ENCODE data around the gene NR2F1. TPM values are rescaled to one million over a fixed set of nuclear protein-coding genes. Genes with fewer than 3 reads are reported as not detected.

NR2F1 gene
- total RNA-seq, 1 experiment from 2014 or later = 1.4 TPM

GRCh38 chr5:93608855-93609254 is 25.8 kb downstream of the NR2F1 start:
- POLR2A ChIA-PET = interaction anchor here (0.6 to 0.8 kb wide), 2 partner anchors 11 to 290 kb away, joined by 3 read pairs; no protein-coding TSS in a partner anchor

GRCh38 chr5:93609762-93610161 is 26.7 kb downstream of the NR2F1 start:
- Mint-ChIP-seq H3K4me3 (ENCODE audit: unreplicated experiment) (no peak overlapping the region), H3K9me3 (ENCODE audit: unreplicated experiment) (no peaks in the 10 kb centered on the region), H3K27ac (ENCODE audit: low read depth, unreplicated experiment) (no peak overlapping the region), H3K4me1 (ENCODE audit: insufficient read depth, unreplicated experiment) (peaks cover 10% of the 10 kb centered on the region), H3K36me3 (ENCODE audit: insufficient read depth, unreplicated experiment) (no peaks in the 10 kb centered on the region), H3K27me3 (ENCODE audit: insufficient read depth, unreplicated experiment) (peaks cover 93% of the 10 kb centered on the region)
- intact Hi-C loops (cut with micrococcal nuclease) = loop anchor here (2.0 to 10.0 kb wide), 2 partner anchors 179 to 1245 kb away; no protein-coding TSS in a partner anchor
- no peak for TF ChIP-seq CTCF (IDR thresholded peaks at IDR 0.05; ENCODE audit: unreplicated experiment)
- DNase-seq (ENCODE audit: unreplicated experiment) = no peak
- CTCF ChIA-PET = interaction anchor here (3.1 to 4.4 kb wide), 3 partner anchors 12 to 191 kb away, joined by 18 to 50 read pairs (median 36); no protein-coding TSS in a partner anchor
- POLR2A ChIA-PET = no interaction called here
- BruUV-seq (replicated peaks) = no TSS peak

More at GRCh38 chr5:93608855-93609254, 25.8 kb downstream of the NR2F1 start:
- DNase-seq (ENCODE audit: unreplicated experiment) = no peak
- Mint-ChIP-seq H3K9me3 (ENCODE audit: unreplicated experiment) (no peaks in the 10 kb centered on the region), H3K36me3 (ENCODE audit: insufficient read depth, unreplicated experiment) (no peaks in the 10 kb centered on the region), H3K27me3 (ENCODE audit: insufficient read depth, unreplicated experiment) (peaks cover 92% of the 10 kb centered on the region), H3K4me3 (ENCODE audit: unreplicated experiment) (no peak overlapping the region), H3K4me1 (ENCODE audit: insufficient read depth, unreplicated experiment) (peaks cover 10% of the 10 kb centered on the region), H3K27ac (ENCODE audit: low read depth, unreplicated experiment) (no peak overlapping the region)
- no TSS peak for BruUV-seq (replicated peaks)
- intact Hi-C loops (cut with micrococcal nuclease) = loop anchor here (2.0 to 10.0 kb wide), 2 partner anchors 180 to 1246 kb away; no protein-coding TSS in a partner anchor
- CTCF ChIA-PET = interaction anchor here (0.7 to 4.4 kb wide), 10 partner anchors 10 to 307 kb away, joined by 3 to 50 read pairs (median 10); no protein-coding TSS in a partner anchor
- no peak for TF ChIP-seq CTCF (IDR thresholded peaks at IDR 0.05; ENCODE audit: unreplicated experiment)

- DNase-seq (ENCODE audit: unreplicated experiment) = no peak
- Mint-ChIP-seq H3K9me3 (ENCODE audit: unreplicated experiment) (no peaks in the 10 kb centered on the region), H3K4me3 (ENCODE audit: unreplicated experiment) (no peak overlapping the region), H3K27me3 (ENCODE audit: insufficient read depth, unreplicated experiment) (peaks cover 83% of the 10 kb centered on the region), H3K36me3 (ENCODE audit: insufficient read depth, unreplicated experiment) (no peaks in the 10 kb centered on the region), H3K4me1 (ENCODE audit: insufficient read depth, unreplicated experiment) (peaks cover 10% of the 10 kb centered on the region), H3K27ac (ENCODE audit: low read depth, unreplicated experiment) (no peak overlapping the region)
- no TSS peak for BruUV-seq (replicated peaks)
- POLR2A ChIA-PET = interaction anchor here (0.6 kb wide), 1 partner anchor 1969 kb away, joined by 3 read pairs; no protein-coding TSS in a partner anchor
- intact Hi-C loops (cut with micrococcal nuclease) = no loop called here
- TF ChIP-seq CTCF (IDR thresholded peaks at IDR 0.05; ENCODE audit: unreplicated experiment) = no peak
- CTCF ChIA-PET = interaction anchor here (0.6 to 0.7 kb wide), 2 partner anchors 184 to 190 kb away, joined by 3 to 4 read pairs; no protein-coding TSS in a partner anchor
Observed at GRCh38 chr5:93610581-93611272, 27.7 kb downstream of the NR2F1 start.

- BruUV-seq (replicated peaks) = no TSS peak
- Mint-ChIP-seq H3K4me1 (ENCODE audit: insufficient read depth, unreplicated experiment) (peaks cover 10% of the 10 kb centered on the region), H3K4me3 (ENCODE audit: unreplicated experiment) (no peak overlapping the region), H3K9me3 (ENCODE audit: unreplicated experiment) (no peaks in the 10 kb centered on the region), H3K27me3 (ENCODE audit: insufficient read depth, unreplicated experiment) (peaks cover 76% of the 10 kb centered on the region), H3K27ac (ENCODE audit: low read depth, unreplicated experiment) (no peak overlapping the region), H3K36me3 (ENCODE audit: insufficient read depth, unreplicated experiment) (no peaks in the 10 kb centered on the region)
- no peak for DNase-seq (ENCODE audit: unreplicated experiment)
- ChIA-PET CTCF (interaction anchor here (2.2 kb wide), 1 partner anchor 190 kb away, joined by 6 read pairs; no protein-coding TSS in a partner anchor), POLR2A (no interaction called here)
- TF ChIP-seq CTCF (IDR thresholded peaks at IDR 0.05; ENCODE audit: unreplicated experiment) = no peak
- intact Hi-C loops (cut with micrococcal nuclease) = no loop called here
Observed at GRCh38 chr5:93611273-93611975, 28.4 kb downstream of the NR2F1 start.
